WTC11 (cell line): Measurements from ENCODE around the gene RNU1-3.

Experiments used
- NR2C2 ChIP-seq: sonication (generic); formaldehyde crosslinking; IDR thresholded peaks from 2 replicates; pipeline ENCODE4 v1.8.0; 2022; ENCODE audit warnings: mild to moderate bottlenecking, missing genetic modification reagents
- ZNF416 ChIP-seq: fragments of 250-450 bp; sonication (Bioruptor Pico); IDR thresholded peaks from 2 replicates; pipeline ENCODE4 v1.9.0; 2021; ENCODE audit warnings: mild to moderate bottlenecking, inconsistent platforms

GRCh38 chr1:16617114-16617631 is 49.6 kb downstream of the RNU1-3 start:
- TF ChIP-seq NR2C2 (CRISPR knock-in tag) (no peak), ZNF416 (no peak)
